Panc1 (cell line): ENCODE data around the gene BCL2L11. TPM values are rescaled to one million over a fixed set of nuclear protein-coding genes. Genes with fewer than 3 reads are reported as not detected.

ENCODE experiments used
- ATAC-seq: fragments of 200-7000 bp; cut with Tn5 transposase; 2 replicates; pipeline ENCODE4 v1.9.1; 2020; ENCODE audit warnings: mild to moderate bottlenecking, moderate library complexity
- BruUV-seq: library from RNA; stranded (reverse); fragments of 400-500 nt; replicated peaks from 2 replicates; lab custom pipeline; 2021; lab: Mats Ljungman, UMichigan
- CTCF ChIA-PET: fragments of 300-600 bp; sonication (Branson Sonifier 250); formaldehyde crosslinking; loops from one replicate; lab custom pipeline; 2022; ENCODE audit warnings: antibody characterized with exemption; lab: Charles Lee
- POLR2A ChIA-PET: fragments of 300-600 bp; sonication (Branson Sonifier 250); formaldehyde crosslinking; loops from one replicate; lab custom pipeline; 2022; ENCODE audit warnings: antibody characterized with exemption; lab: Charles Lee
- DNase-seq: peaks from one replicate; pipeline ENCODE4 v3.0.0-alpha.2; 2010; ENCODE audit warnings: low read depth, low spot score
- H3K27ac ChIP-seq: 2 replicates; pipeline ENCODE4 v1.5.1; 2011; ENCODE audit warnings: mild to moderate bottlenecking, low read length, inconsistent platforms
- H3K27me3 ChIP-seq: fragments of 200-500 bp; sonication (Bioruptor generic); 2 replicates; pipeline ENCODE4 v1.6.0; 2014; ENCODE audit warnings: low read length, inconsistent platforms; ENCODE audit not compliant: control insufficient read depth, insufficient read depth
- H3K36me3 ChIP-seq: fragments of 200-500 bp; sonication (Bioruptor generic); 2 replicates; pipeline ENCODE4 v1.5.1; 2014; ENCODE audit warnings: inconsistent platforms, mild to moderate bottlenecking, low read length, moderate library complexity; ENCODE audit not compliant: control insufficient read depth, insufficient read depth
- H3K4me1 ChIP-seq: 2 replicates; pipeline ENCODE4 v1.5.1; 2011; ENCODE audit warnings: inconsistent platforms, mild to moderate bottlenecking, low read length, moderate library complexity; ENCODE audit not compliant: control insufficient read depth, insufficient read depth
- H3K4me3 ChIP-seq, 2 experiments: 2 replicates each; pipeline ENCODE4 v1.5.1; 2011 to 2012; ENCODE audit warnings: low read depth in 2 of 2, low read length in 2 of 2, mild to moderate bottlenecking in 2 of 2, inconsistent platforms in 1 of 2, moderate library complexity in 1 of 2
- H3K9me3 ChIP-seq: fragments of 200-500 bp; sonication (Bioruptor generic); 2 replicates; pipeline ENCODE4 v1.5.1; 2014; ENCODE audit warnings: low read depth, mild to moderate bottlenecking, inconsistent platforms, low read length, moderate library complexity; ENCODE audit not compliant: control insufficient read depth, insufficient read depth
- POLR2AphosphoS5 ChIP-seq: IDR thresholded peaks from 2 replicates; pipeline ENCODE4 v1.6.1; 2012; ENCODE audit warnings: mild to moderate bottlenecking, low read depth, low read length, moderate library complexity
- SIN3A ChIP-seq: IDR thresholded peaks from 2 replicates; pipeline ENCODE4 v1.6.1; 2012; ENCODE audit warnings: low read depth, mild to moderate bottlenecking, low read length, moderate library complexity, borderline replicate concordance; ENCODE audit not compliant: insufficient read depth
- TCF7L2 ChIP-seq: IDR thresholded peaks from 2 replicates; pipeline ENCODE4 v1.6.1; 2011; ENCODE audit warnings: mild to moderate bottlenecking, low read depth, low read length, inconsistent platforms
- in situ Hi-C: cut with HindIII; loops from 2 replicates; pipeline ENCODE4 v1.10.0; 2016; ENCODE audit warnings: low sequenced_read_pairs, low pct_unique_long_range_greater_than_20kb
- intact Hi-C: fragments of 100-400 bp; cut with micrococcal nuclease; formaldehyde crosslinking; loops from one replicate; pipeline ENCODE4 v1.10.0; 2022; ENCODE audit not compliant: unreplicated experiment
- total RNA-seq: library from RNA; stranded (reverse); gene quantifications from one replicate; pipeline ENCODE4 v1.2.1, GENCODE V29; 2021; ENCODE audit not compliant: unreplicated experiment
- TF ChIP-seq, protein P1 (sequence below), 2 experiments: IDR thresholded peaks; 2 replicates each; pipeline ENCODE4 v1.6.1; 2011 to 2012; ENCODE audit warnings: low read depth in 2 of 2, control low read depth in 1 of 2, low read length in 1 of 2, mild to moderate bottlenecking in 1 of 2, moderate library complexity in 1 of 2; ENCODE audit not compliant: insufficient read depth in 1 of 2
- TF ChIP-seq, protein P2 (sequence below): fragments of 450-650 bp; IDR thresholded peaks from 2 replicates; pipeline ENCODE4 v1.5.1; 2017; ENCODE audit warnings: mild to moderate bottlenecking

The BCL2L11 gene
- total RNA-seq, 1 experiment from 2014 or later = 43.8 TPM

GRCh38 chr2:111160758-111161157, 40.0 kb downstream of the BCL2L11 start:
- TF ChIP-seq SIN3A (no peak), POLR2AphosphoS5 (no peak), TCF7L2 (no peak)
- TF ChIP-seq, protein P1, sequence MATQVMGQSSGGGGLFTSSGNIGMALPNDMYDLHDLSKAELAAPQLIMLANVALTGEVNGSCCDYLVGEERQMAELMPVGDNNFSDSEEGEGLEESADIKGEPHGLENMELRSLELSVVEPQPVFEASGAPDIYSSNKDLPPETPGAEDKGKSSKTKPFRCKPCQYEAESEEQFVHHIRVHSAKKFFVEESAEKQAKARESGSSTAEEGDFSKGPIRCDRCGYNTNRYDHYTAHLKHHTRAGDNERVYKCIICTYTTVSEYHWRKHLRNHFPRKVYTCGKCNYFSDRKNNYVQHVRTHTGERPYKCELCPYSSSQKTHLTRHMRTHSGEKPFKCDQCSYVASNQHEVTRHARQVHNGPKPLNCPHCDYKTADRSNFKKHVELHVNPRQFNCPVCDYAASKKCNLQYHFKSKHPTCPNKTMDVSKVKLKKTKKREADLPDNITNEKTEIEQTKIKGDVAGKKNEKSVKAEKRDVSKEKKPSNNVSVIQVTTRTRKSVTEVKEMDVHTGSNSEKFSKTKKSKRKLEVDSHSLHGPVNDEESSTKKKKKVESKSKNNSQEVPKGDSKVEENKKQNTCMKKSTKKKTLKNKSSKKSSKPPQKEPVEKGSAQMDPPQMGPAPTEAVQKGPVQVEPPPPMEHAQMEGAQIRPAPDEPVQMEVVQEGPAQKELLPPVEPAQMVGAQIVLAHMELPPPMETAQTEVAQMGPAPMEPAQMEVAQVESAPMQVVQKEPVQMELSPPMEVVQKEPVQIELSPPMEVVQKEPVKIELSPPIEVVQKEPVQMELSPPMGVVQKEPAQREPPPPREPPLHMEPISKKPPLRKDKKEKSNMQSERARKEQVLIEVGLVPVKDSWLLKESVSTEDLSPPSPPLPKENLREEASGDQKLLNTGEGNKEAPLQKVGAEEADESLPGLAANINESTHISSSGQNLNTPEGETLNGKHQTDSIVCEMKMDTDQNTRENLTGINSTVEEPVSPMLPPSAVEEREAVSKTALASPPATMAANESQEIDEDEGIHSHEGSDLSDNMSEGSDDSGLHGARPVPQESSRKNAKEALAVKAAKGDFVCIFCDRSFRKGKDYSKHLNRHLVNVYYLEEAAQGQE (IDR thresholded peaks at IDR 0.05; ENCODE audit: insufficient read depth in 1 of 2, low read depth in 2 of 2, low read length in 1 of 2) = no peak
- TF ChIP-seq, protein P2, sequence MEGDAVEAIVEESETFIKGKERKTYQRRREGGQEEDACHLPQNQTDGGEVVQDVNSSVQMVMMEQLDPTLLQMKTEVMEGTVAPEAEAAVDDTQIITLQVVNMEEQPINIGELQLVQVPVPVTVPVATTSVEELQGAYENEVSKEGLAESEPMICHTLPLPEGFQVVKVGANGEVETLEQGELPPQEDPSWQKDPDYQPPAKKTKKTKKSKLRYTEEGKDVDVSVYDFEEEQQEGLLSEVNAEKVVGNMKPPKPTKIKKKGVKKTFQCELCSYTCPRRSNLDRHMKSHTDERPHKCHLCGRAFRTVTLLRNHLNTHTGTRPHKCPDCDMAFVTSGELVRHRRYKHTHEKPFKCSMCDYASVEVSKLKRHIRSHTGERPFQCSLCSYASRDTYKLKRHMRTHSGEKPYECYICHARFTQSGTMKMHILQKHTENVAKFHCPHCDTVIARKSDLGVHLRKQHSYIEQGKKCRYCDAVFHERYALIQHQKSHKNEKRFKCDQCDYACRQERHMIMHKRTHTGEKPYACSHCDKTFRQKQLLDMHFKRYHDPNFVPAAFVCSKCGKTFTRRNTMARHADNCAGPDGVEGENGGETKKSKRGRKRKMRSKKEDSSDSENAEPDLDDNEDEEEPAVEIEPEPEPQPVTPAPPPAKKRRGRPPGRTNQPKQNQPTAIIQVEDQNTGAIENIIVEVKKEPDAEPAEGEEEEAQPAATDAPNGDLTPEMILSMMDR = no peak
- intact Hi-C loops (no loop called here), in situ Hi-C loops (no loop called here)
- DNase-seq (no peak), ATAC-seq (peak; percentile 74)
- peaks cover 9% of the 10 kb centered on the region for H3K36me3 ChIP-seq
- ChIA-PET POLR2A (no interaction called here), CTCF (interaction anchor here (0.6 kb wide), 1 partner anchor 1629 kb away, joined by 3 read pairs; no protein-coding TSS in a partner anchor)
- no peak overlapping the region for H3K27ac ChIP-seq
- H3K4me3 ChIP-seq = no peak overlapping the region
- H3K9me3 ChIP-seq = no peaks in the 10 kb centered on the region
- 0 out of 2 replicates have a peak, but pooled peaks cover 2% of the 10 kb centered on the region for H3K4me1 ChIP-seq
- H3K27me3 ChIP-seq = no peaks in the 10 kb centered on the region
- BruUV-seq = no TSS peak

GRCh38 chr2:111161971-111162370, 41.3 kb downstream of the BCL2L11 start:
- no peak for DNase-seq
- Histone ChIP-seq H3K9me3 (no peaks in the 10 kb centered on the region), H3K27me3 (no peaks in the 10 kb centered on the region), H3K27ac (no peak overlapping the region), H3K4me3 (no peak overlapping the region), H3K4me1 (0 out of 2 replicates have a peak, but pooled peaks cover 2% of the 10 kb centered on the region), H3K36me3 (peaks cover 9% of the 10 kb centered on the region)
- TF ChIP-seq SIN3A (no peak), POLR2AphosphoS5 (no peak), TCF7L2 (no peak)
- TF ChIP-seq, protein P1 (IDR thresholded peaks at IDR 0.05; ENCODE audit: insufficient read depth in 1 of 2, low read depth in 2 of 2, low read length in 1 of 2) = no peak
- TF ChIP-seq, protein P2 = no peak
- ChIA-PET POLR2A (no interaction called here), CTCF (no interaction called here)
- BruUV-seq = no TSS peak
- in situ Hi-C loops = no loop called here
- intact Hi-C loops = no loop called here
- no peak for ATAC-seq
